IPS-15b (cell line): ENCODE results near the gene MAVS.
"Not testable (repeated sequence)": the region's sequence is repeated elsewhere in the genome, so short reads cannot be mapped to it uniquely, and the experiment has no call there.

Experiments
- H3K27me3 ChIP-seq: one replicate; pipeline ENCODE4 v1.6.1; 2013; ENCODE audit warnings: low read length; ENCODE audit not compliant: control insufficient read depth, insufficient read depth
- H3K36me3 ChIP-seq: one replicate; pipeline ENCODE4 v1.6.1; 2013; ENCODE audit warnings: low read length; ENCODE audit not compliant: control insufficient read depth, insufficient read depth
- H3K4me1 ChIP-seq: one replicate; pipeline ENCODE4 v1.6.1; 2013; ENCODE audit warnings: mild to moderate bottlenecking, low read length; ENCODE audit not compliant: control insufficient read depth, insufficient read depth
- H3K4me3 ChIP-seq: one replicate; pipeline ENCODE4 v1.5.1; 2013; ENCODE audit warnings: low read depth, low read length
- H3K9ac ChIP-seq: one replicate; pipeline ENCODE4 v1.6.1; 2013; ENCODE audit warnings: low read depth, mild to moderate bottlenecking, low read length
- H3K9me3 ChIP-seq: one replicate; pipeline ENCODE4 v1.6.1; 2013; ENCODE audit warnings: mild to moderate bottlenecking, low read length; ENCODE audit not compliant: control insufficient read depth, insufficient read depth

MAVS gene

GRCh38 chr20:3836132-3836531, 10.5 kb upstream of the MAVS start:
- Histone ChIP-seq H3K4me3 (no peak overlapping the region), H3K9me3 (no peaks in the 10 kb centered on the region), H3K36me3 (no peaks in the 10 kb centered on the region), H3K9ac (no peak overlapping the region), H3K27me3 (no peaks in the 10 kb centered on the region), H3K4me1 (no peaks in the 10 kb centered on the region)

DNA sequence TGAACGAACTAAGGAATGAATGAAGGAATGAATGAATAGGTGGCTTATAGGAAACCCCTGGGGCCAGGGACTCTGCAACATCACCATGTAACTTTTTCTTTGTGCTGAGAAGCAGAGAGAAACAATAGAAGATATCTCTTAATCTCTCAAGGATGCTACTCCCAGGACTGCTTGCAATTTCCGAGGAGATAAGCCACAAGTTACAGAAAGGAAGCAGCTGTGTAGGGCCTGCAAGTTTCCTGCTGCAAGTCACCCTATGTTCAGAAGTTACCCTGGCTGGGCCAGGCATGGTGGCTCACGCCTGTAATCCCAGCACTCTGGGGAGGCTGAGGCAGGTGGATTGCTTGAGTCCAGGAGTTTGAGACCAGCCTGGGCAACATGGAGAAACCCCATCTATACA, 7.3 kb upstream of the MAVS start:
- Histone ChIP-seq H3K4me1 (no peaks in the 10 kb centered on the region), H3K9ac (no peak overlapping the region), H3K27me3 (no peaks in the 10 kb centered on the region), H3K9me3 (no peaks in the 10 kb centered on the region), H3K36me3 (no peaks in the 10 kb centered on the region), H3K4me3 (no peak overlapping the region)

DNA sequence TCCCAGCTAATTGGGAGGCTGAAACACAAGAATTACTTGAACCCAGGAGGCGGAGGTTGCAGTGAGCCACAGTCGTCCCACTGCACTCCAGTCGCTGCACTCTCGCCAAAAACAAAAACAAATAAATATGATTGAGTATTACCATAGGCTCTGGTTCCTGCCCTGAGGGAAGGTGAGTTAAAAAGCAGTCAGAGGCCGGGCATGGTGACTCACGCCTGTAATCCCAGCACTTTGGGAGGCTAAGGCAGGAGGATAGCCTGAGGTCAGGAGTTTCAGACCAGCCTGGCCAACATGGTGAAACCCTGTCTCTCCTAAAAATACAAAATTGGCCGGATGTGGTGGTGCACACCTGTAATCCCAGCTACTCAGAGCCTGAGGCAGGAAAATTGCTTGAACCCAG, 6.4 kb upstream of the MAVS start:
- not testable (repeated sequence) for H3K27me3 ChIP-seq, H3K9me3 ChIP-seq, H3K4me1 ChIP-seq, H3K9ac ChIP-seq, H3K4me3 ChIP-seq, H3K36me3 ChIP-seq

- H3K4me1 ChIP-seq: no peaks in the 10 kb centered on the region
- no peaks in the 10 kb centered on the region for H3K27me3 ChIP-seq
- H3K36me3 ChIP-seq: no peaks in the 10 kb centered on the region
- no peak overlapping the region for H3K4me3 ChIP-seq
- H3K9ac ChIP-seq: no peak overlapping the region
- H3K9me3 ChIP-seq: no peaks in the 10 kb centered on the region
Observed at GRCh38 chr20:3842348-3842930, 4.2 kb upstream of the MAVS start.

DNA sequence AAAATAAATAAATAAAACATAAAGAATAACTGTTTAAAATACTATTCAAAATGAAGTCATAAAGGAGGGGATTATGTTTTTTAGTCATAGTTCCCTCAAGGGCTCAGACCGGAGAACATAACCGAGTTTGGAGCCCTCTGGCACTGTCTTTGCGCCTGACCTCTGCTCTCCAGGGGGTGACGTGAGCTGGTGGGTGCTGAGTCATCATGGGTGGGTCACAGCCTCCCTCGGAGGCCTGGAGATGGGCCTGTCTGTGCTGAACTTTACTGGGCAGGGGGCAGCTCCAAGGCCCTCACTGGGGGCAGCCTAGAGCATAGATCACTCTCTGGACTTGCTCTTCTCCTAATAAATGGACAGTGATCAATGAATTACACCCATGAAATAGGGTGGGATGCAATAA, 3.1 kb upstream of the MAVS start:
- H3K9me3 ChIP-seq: no peaks in the 10 kb centered on the region
- H3K36me3 ChIP-seq: no peaks in the 10 kb centered on the region
- no peak overlapping the region for H3K9ac ChIP-seq
- H3K4me3 ChIP-seq: no peak overlapping the region
- H3K27me3 ChIP-seq: no peaks in the 10 kb centered on the region
- no peaks in the 10 kb centered on the region for H3K4me1 ChIP-seq

DNA sequence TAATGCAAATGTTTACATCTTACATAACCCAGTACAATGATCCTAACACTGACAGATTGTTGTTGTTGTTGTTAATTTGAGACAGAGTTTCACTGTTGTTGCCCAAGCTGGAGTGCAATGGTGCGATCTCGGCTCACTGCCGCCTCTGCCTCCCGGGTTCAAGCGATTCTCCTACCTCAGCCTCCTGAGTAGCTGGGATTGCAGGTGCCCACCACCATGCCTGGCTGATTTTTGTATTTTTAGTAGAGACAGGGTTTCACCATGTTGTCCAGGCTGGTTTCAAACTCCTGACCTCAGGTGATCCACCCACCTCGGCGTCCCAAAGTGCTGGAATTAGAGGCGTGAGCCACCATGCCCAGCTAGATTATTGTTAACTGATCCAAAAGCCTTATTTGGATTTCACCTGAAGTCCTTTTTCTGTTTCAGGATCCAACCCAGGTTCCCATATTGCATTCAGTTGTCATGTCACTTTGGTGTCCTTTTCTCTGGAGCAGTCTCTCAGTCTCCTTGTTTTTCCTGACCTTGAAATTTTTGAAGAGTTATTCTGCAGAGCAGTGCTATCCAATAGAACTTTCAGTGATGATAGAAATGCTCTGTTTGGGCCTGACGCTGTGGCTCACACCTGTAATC, 2.5 kb upstream of the MAVS start:
- H3K36me3 ChIP-seq, H3K4me3 ChIP-seq, H3K4me1 ChIP-seq, H3K27me3 ChIP-seq, H3K9me3 ChIP-seq, H3K9ac ChIP-seq: not testable (repeated sequence)

GRCh38 chr20:3846378-3846739, 275 bp upstream of the MAVS start:
- Histone ChIP-seq H3K36me3 (no peaks in the 10 kb centered on the region), H3K27me3 (no peaks in the 10 kb centered on the region), H3K9ac (peak overlapping the region; percentile 81), H3K9me3 (no peaks in the 10 kb centered on the region), H3K4me1 (no peaks in the 10 kb centered on the region), H3K4me3 (peak overlapping the region; percentile 89)

GRCh38 chr20:3847429-3847940, 851 bp downstream of the MAVS start:
- Histone ChIP-seq H3K4me1 (no peaks in the 10 kb centered on the region), H3K9me3 (no peaks in the 10 kb centered on the region), H3K9ac (peak overlapping the region; percentile 41), H3K4me3 (peak overlapping the region; percentile 89), H3K27me3 (no peaks in the 10 kb centered on the region), H3K36me3 (no peaks in the 10 kb centered on the region)

GRCh38 chr20:3848565-3848964, 1.9 kb downstream of the MAVS start:
- no peak overlapping the region for H3K9ac ChIP-seq
- H3K4me3 ChIP-seq: no peak overlapping the region
- H3K9me3 ChIP-seq: no peaks in the 10 kb centered on the region
- H3K36me3 ChIP-seq: no peaks in the 10 kb centered on the region
- no peaks in the 10 kb centered on the region for H3K4me1 ChIP-seq
- no peaks in the 10 kb centered on the region for H3K27me3 ChIP-seq

DNA sequence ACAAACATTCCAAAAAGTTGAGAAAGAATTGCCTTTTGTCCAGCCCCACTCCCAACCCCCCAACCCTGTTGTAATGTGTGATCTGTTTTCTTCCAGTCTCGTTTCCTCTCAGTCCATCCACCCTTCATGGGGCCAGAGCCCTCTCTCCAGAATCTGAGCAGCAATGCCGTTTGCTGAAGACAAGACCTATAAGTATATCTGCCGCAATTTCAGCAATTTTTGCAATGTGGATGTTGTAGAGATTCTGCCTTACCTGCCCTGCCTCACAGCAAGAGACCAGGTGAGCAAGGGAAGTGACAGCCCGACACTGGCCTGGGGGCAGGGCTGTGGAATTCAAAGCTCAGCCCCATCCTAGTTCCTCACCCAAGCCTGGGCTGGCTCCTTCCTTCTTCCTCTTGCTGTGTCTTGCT, 7.8 kb downstream of the MAVS start:
- Histone ChIP-seq H3K4me3 (no peak overlapping the region), H3K27me3 (no peaks in the 10 kb centered on the region), H3K4me1 (no peaks in the 10 kb centered on the region), H3K36me3 (peaks cover 11% of the 10 kb centered on the region), H3K9ac (no peak overlapping the region), H3K9me3 (no peaks in the 10 kb centered on the region)

DNA sequence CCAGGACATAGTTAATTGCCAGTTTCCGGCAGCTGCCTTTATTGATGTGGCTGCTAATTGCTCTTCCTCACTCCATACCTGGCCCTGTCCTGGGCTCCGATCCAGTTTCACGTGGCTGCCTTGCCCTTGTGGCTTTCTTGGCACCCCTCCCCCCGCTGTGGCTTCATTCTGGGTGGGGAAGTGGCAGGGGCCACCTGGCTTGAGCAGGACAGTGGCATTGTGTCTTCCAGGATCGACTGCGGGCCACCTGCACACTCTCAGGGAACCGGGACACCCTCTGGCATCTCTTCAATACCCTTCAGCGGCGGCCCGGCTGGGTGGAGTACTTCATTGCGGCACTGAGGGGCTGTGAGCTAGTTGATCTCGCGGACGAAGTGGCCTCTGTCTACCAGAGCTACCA, 10.8 kb downstream of the MAVS start:
- no peaks in the 10 kb centered on the region for H3K4me1 ChIP-seq
- peaks cover 16% of the 10 kb centered on the region for H3K36me3 ChIP-seq
- H3K9ac ChIP-seq: no peak overlapping the region
- no peaks in the 10 kb centered on the region for H3K9me3 ChIP-seq
- no peak overlapping the region for H3K4me3 ChIP-seq
- no peaks in the 10 kb centered on the region for H3K27me3 ChIP-seq

GRCh38 chr20:3858689-3859088, 12.1 kb downstream of the MAVS start:
- H3K9me3 ChIP-seq: no peaks in the 10 kb centered on the region
- H3K9ac ChIP-seq: no peak overlapping the region
- no peaks in the 10 kb centered on the region for H3K27me3 ChIP-seq
- peaks cover 29% of the 10 kb centered on the region for H3K36me3 ChIP-seq
- no peak overlapping the region for H3K4me3 ChIP-seq
- H3K4me1 ChIP-seq: no peaks in the 10 kb centered on the region
